Measurements from ENCODE around the gene BLVRB. TPM values are rescaled to one million over a fixed set of nuclear protein-coding genes. Genes with fewer than 3 reads are reported as not detected.

Gene BLVRB
- total and polyA plus RNA-seq, 2 of the 8 experiments (the other 6 are each of a cell fraction or from before 2014, with no cell fraction given), result 28.7 to 182 TPM

GRCh38 chr19:40513345-40513678 is 47.8 kb upstream of the BLVRB start (continued):
- no peak for TF ChIP-seq CHD7 (IDR thresholded peaks at IDR 0.05; ENCODE audit: insufficient replicate concordance, low read length)
- peak; percentile 41 for TF ChIP-seq EZH2 (IDR thresholded peaks at IDR 0.05; ENCODE audit: low read depth, low read length, severe bottlenecking)
- no peak for TF ChIP-seq EP300 (IDR thresholded peaks at IDR 0.05; ENCODE audit: borderline replicate concordance in 1 of 2, low read depth in 2 of 2, low read length in 2 of 2)
- peak; percentile 45 for TF ChIP-seq RNF2 (IDR thresholded peaks at IDR 0.05; ENCODE audit: borderline replicate concordance, low read depth, low read length, missing control alignments, poor library complexity, severe bottlenecking)

All from H1 (cell line).